ENCODE measurements around the gene RHBDF1.

Gene RHBDF1

GRCh38 chr16:72561-73548 lies at the start of gene RHBDF1:
Gene RHBDF1, minus strand, starts transcription at chr16:72631. Its CDS starts 7,616 bp downstream, at chr16:65015.
- peak; percentile 54 for DNase-seq

- DNase-seq, result no peak
Measured at GRCh38 chr16:120756-121155, 48.3 kb upstream of the RHBDF1 start.

GRCh38 chr16:119835-120491 lies 47.5 kb upstream of the RHBDF1 start:
- peak; percentile 73 for DNase-seq

- DNase-seq, result no peak
Measured at GRCh38 chr16:119295-119694, 46.9 kb upstream of the RHBDF1 start.

- no peak for DNase-seq
Measured at GRCh38 chr16:118857-119256, 46.4 kb upstream of the RHBDF1 start.

GRCh38 chr16:117379-118365 lies 45.2 kb upstream of the RHBDF1 start:
- DNase-seq, result peak; percentile 88

- DNase-seq, result no peak
Measured at GRCh38 chr16:116015-116414, 43.6 kb upstream of the RHBDF1 start.

GRCh38 chr16:114327-114726 lies 41.9 kb upstream of the RHBDF1 start:
- DNase-seq, result no peak

- DNase-seq, result no peak
Measured at GRCh38 chr16:112153-112840, 39.9 kb upstream of the RHBDF1 start.

GRCh38 chr16:106623-107324 lies 34.3 kb upstream of the RHBDF1 start:
- peak; percentile 95 for DNase-seq

GRCh38 chr16:105521-105920 lies 33.1 kb upstream of the RHBDF1 start:
- DNase-seq, result no peak

- peak; percentile 93 for DNase-seq
Measured at GRCh38 chr16:104928-105327, 32.5 kb upstream of the RHBDF1 start.

GRCh38 chr16:104355-104754 lies 31.9 kb upstream of the RHBDF1 start:
- DNase-seq, result no peak

- DNase-seq, result no peak
Measured at GRCh38 chr16:102060-102855, 29.8 kb upstream of the RHBDF1 start.

GRCh38 chr16:101586-101985 lies 29.2 kb upstream of the RHBDF1 start:
- no peak for DNase-seq

- no peak for DNase-seq
Measured at GRCh38 chr16:100989-101388, 28.6 kb upstream of the RHBDF1 start.

GRCh38 chr16:97822-98221 lies 25.4 kb upstream of the RHBDF1 start:
- DNase-seq, result no peak

GRCh38 chr16:96935-97381 lies 24.5 kb upstream of the RHBDF1 start:
- DNase-seq, result peak; percentile 97

- peak; percentile 61 for DNase-seq
Measured at GRCh38 chr16:94918-95265, 22.5 kb upstream of the RHBDF1 start.

All from hematopoietic multipotent progenitor cell treated with erythropoietin and hydrocortisone succinate and interleukin-3 and kit ligand, for 4 days (in vitro differentiated cells).